CD4-positive, alpha-beta memory T cell (primary cell): ENCODE results near the gene SLC39A11. TPM values are rescaled to one million over a fixed set of nuclear protein-coding genes. Genes with fewer than 3 reads are reported as not detected.

Experiments
- CTCF ChIA-PET: fragments of 350-600 bp; sonication (Branson Sonifier 250); formaldehyde crosslinking; loops from one replicate; lab custom pipeline; 2021; ENCODE audit warnings: inconsistent platforms; ENCODE audit not compliant: partially characterized antibody; lab: Charles Lee
- POLR2A ChIA-PET: fragments of 350-600 bp; sonication (Branson Sonifier 250); formaldehyde crosslinking; loops from one replicate; lab custom pipeline; 2021; ENCODE audit not compliant: partially characterized antibody; lab: Charles Lee
- DNase-seq, 5 donors: peaks; one replicate each; pipeline versions ENCODE4 v3.0.0 to v3.0.0-alpha.2; 2020 to 2022; ENCODE audit warnings: mixed read lengths in 1 of 5
- H3K27ac ChIP-seq: one replicate; pipeline ENCODE4 v1.7.0; 2013; ENCODE audit warnings: low read depth, low read length
- H3K27me3 ChIP-seq: 2 replicates; pipeline ENCODE4 v1.7.0; 2013; ENCODE audit warnings: mild to moderate bottlenecking, low read length, moderate library complexity; ENCODE audit not compliant: insufficient read depth
- H3K36me3 ChIP-seq: 2 replicates; pipeline ENCODE4 v1.7.0; 2013; ENCODE audit warnings: mild to moderate bottlenecking, low read length, moderate library complexity; ENCODE audit not compliant: insufficient read depth
- H3K4me1 ChIP-seq: 2 replicates; pipeline ENCODE4 v1.7.0; 2013; ENCODE audit warnings: mild to moderate bottlenecking, low read length, moderate library complexity; ENCODE audit not compliant: insufficient read depth
- H3K4me3 ChIP-seq, 2 donors: one replicate each; pipeline ENCODE4 v1.7.0; 2013; ENCODE audit warnings: low read length in 2 of 2, mild to moderate bottlenecking in 1 of 2
- H3K9me3 ChIP-seq, 2 donors: one replicate each; pipeline ENCODE4 v1.7.0; 2013; ENCODE audit warnings: low read length in 2 of 2, control low read depth in 1 of 2; ENCODE audit not compliant: control insufficient read depth in 1 of 2
- H3K27ac Mint-ChIP-seq, 7 donors: one replicate each; pipeline ENCODE4 v1.8.0; 2020 to 2021; ENCODE audit warnings: mixed read lengths in 7 of 7, mild to moderate bottlenecking in 6 of 7, inconsistent platforms in 3 of 7, moderate library complexity in 3 of 7
- H3K27me3 Mint-ChIP-seq, 2 donors: one replicate each; pipeline ENCODE4 v1.8.0; 2020 to 2021; ENCODE audit warnings: mixed read lengths in 2 of 2
- H3K36me3 Mint-ChIP-seq, 2 donors: one replicate each; pipeline ENCODE4 v1.8.0; 2020 to 2021; ENCODE audit warnings: mixed read lengths in 2 of 2, inconsistent platforms in 1 of 2, mild to moderate bottlenecking in 1 of 2
- H3K4me1 Mint-ChIP-seq, 4 donors: one replicate each; pipeline ENCODE4 v1.8.0; 2020 to 2021; ENCODE audit warnings: mixed read lengths in 4 of 4, mild to moderate bottlenecking in 1 of 4
- H3K4me3 Mint-ChIP-seq, 8 donors: one replicate each; pipeline ENCODE4 v1.8.0; 2020 to 2021; ENCODE audit warnings: mixed read lengths in 8 of 8, mild to moderate bottlenecking in 7 of 8, moderate library complexity in 6 of 8, inconsistent platforms in 3 of 8
- H3K9me3 Mint-ChIP-seq, 8 donors: one replicate each; pipeline ENCODE4 v1.8.0; 2020 to 2021; ENCODE audit warnings: mixed read lengths in 8 of 8, mild to moderate bottlenecking in 5 of 8, inconsistent platforms in 3 of 8, moderate library complexity in 1 of 8
- intact Hi-C: fragments of 100-400 bp; cut with micrococcal nuclease; formaldehyde crosslinking; loops from one replicate; pipeline ENCODE4 v1.15.1; 2023
- polyA plus RNA-seq, 2 donors: library from polyadenylated mRNA; unstranded; fragments of 300-500 nt; fragmentation: Illumina TruSeq; gene quantifications; one replicate each; pipeline ENCODE4 v1.2.3, GENCODE V29; 2021
- total RNA-seq, 2 experiments: library from RNA; stranded (reverse); gene quantifications; one replicate each; pipeline ENCODE4 v1.2.3, GENCODE V29; 2021

Gene SLC39A11
- total and polyA plus RNA-seq, 4 experiments from 2014 or later, result 15.9 to 23.7 (median 20.4) TPM

DNA sequence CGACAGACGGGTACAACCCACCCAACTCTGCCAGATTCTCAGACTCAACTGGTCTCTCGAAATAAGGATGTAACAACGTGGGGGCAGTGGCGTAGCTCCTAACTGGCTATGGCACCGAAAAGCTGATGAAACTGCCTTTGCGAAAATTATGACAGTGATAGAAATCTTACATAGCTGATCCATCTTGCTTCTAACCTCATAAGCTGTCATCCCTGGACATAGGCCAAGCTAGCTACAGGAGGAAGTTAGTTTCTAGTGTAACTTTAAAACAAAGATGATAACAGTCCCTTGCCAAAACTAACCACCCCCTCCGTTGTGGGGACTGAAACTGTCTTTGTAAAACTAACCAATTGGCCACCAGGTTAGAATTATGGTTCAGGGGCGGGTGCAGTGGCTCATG, 220.1 kb downstream of the SLC39A11 start:
- Histone ChIP-seq H3K27me3 (no peaks in the 10 kb centered on the region), H3K27ac (no peak overlapping the region), H3K36me3 (no peaks in the 10 kb centered on the region), H3K9me3 (peaks cover 0 to 11% of the 10 kb centered on the region in 2 donors), H3K4me1 (no peaks in the 10 kb centered on the region), H3K4me3 (no peak overlapping the region)
- no peak for DNase-seq
- Mint-ChIP-seq H3K36me3 (peaks cover 24 to 49% of the 10 kb centered on the region in 2 donors), H3K27ac (no peak overlapping the region), H3K9me3 (peaks cover 0 to 23% (median 16%) of the 10 kb centered on the region in 8 donors), H3K4me1 (peaks cover 0 to 3% (median 0%) of the 10 kb centered on the region in 4 donors), H3K27me3 (no peaks in the 10 kb centered on the region), H3K4me3 (no peak overlapping the region)
- intact Hi-C loops, result no loop called here
- ChIA-PET POLR2A (no interaction called here), CTCF (interaction anchor here (0.8 kb wide), 1 partner anchor 10 kb away, joined by 3 read pairs; no protein-coding TSS in a partner anchor)

DNA sequence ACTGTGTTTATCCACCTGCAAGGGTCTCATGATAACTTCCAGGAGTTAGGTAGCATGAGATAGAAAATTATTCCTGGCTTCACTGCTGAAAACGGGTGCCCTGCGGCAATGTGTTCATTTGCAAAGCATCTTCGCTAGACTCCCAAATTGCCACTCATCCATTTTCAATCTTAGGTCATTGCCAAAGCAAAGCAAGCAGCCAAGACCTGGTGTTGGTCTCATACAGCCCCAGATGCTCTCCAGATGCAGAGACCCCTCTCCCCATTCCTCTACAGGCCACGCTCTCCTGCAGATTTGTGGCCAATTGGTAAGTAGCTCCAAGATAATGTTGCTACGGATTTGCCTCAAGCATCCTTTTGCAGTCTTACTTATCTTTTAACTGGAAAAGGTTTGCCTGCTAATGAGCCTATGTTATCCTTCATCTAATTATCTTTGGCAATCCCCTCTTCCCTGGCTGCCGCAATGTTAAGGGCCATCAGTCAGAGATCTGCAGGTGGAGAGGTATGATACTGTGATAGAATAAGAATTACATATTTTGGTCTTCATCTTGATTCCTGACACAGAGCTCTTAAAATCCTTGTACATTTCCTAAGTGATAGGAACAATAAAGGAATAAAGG, 222.0 kb downstream of the SLC39A11 start:
- intact Hi-C loops, result no loop called here
- H3K36me3 Mint-ChIP-seq, result peaks cover 9 to 36% of the 10 kb centered on the region in 2 donors
- no peaks in the 10 kb centered on the region for H3K4me1 ChIP-seq
- H3K4me3 Mint-ChIP-seq, result no peak overlapping the region
- H3K27me3 Mint-ChIP-seq, result no peaks in the 10 kb centered on the region
- no peak overlapping the region for H3K27ac ChIP-seq
- H3K27me3 ChIP-seq, result no peaks in the 10 kb centered on the region
- no peaks in the 10 kb centered on the region for H3K9me3 ChIP-seq
- ChIA-PET POLR2A (no interaction called here), CTCF (no interaction called here)
- no peak overlapping the region for H3K27ac Mint-ChIP-seq
- H3K36me3 ChIP-seq, result no peaks in the 10 kb centered on the region
- H3K4me3 ChIP-seq, result no peak overlapping the region
- peaks cover 0 to 4% (median 1%) of the 10 kb centered on the region in 8 donors for H3K9me3 Mint-ChIP-seq
- no peak for DNase-seq
- peaks cover 0 to 3% (median 0%) of the 10 kb centered on the region in 4 donors for H3K4me1 Mint-ChIP-seq

DNA sequence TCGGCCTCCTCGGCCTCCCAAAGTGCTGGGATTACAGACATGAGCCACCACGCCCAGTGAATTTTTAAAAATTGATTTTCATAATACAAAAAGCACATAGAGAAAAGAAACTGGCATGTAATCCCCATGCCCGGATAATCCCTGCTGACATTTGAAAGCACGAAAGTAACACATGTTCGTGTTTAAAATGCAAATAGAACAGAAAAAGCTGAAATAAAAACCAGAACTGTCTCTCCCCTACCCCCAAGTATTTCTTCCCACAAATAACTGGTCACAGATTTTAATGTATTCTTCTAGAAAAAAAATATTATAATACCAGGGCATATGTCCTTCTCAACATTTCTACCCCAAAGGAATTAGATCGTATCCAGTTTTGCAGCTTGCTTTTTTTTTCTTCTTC, 222.9 kb downstream of the SLC39A11 start:
- H3K36me3 ChIP-seq, result no peaks in the 10 kb centered on the region
- Mint-ChIP-seq H3K4me1 (peaks cover 0 to under 1% (median 0%) of the 10 kb centered on the region in 4 donors), H3K9me3 (peaks cover 0 to 2% (median 0%) of the 10 kb centered on the region in 8 donors), H3K27me3 (no peaks in the 10 kb centered on the region), H3K27ac (no peak overlapping the region), H3K36me3 (peaks cover 7 to 30% of the 10 kb centered on the region in 2 donors), H3K4me3 (no peak overlapping the region)
- H3K4me3 ChIP-seq, result no peak overlapping the region
- no peaks in the 10 kb centered on the region for H3K27me3 ChIP-seq
- H3K9me3 ChIP-seq, result no peaks in the 10 kb centered on the region
- no peak overlapping the region for H3K27ac ChIP-seq
- ChIA-PET CTCF (no interaction called here), POLR2A (no interaction called here)
- intact Hi-C loops, result no loop called here
- no peak for DNase-seq
- no peaks in the 10 kb centered on the region for H3K4me1 ChIP-seq

DNA sequence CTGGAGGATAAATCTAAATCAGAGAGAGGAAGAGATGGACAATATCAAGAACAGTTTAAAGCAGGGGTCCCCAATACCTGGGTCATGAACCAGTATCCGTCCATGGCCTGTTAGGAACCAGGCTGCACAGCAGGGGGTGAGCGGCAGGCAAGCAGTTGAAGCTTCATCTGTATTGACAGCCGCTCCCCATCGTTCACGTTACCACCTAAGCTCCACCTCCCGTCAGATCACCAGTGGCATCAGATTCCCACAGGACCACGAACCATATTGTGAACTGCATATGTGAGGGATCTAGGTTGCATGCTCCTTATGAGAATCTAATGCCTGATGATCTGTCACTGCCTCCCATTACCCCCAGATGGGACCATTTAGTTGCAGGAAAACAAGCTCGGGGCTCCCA, 226.5 kb downstream of the SLC39A11 start:
- H3K9me3 Mint-ChIP-seq, result no peaks in the 10 kb centered on the region
- H3K4me1 ChIP-seq, result no peaks in the 10 kb centered on the region
- no peak overlapping the region for H3K4me3 ChIP-seq
- no peak overlapping the region for H3K27ac ChIP-seq
- no peaks in the 10 kb centered on the region for H3K27me3 ChIP-seq
- peaks cover 0 to 2% (median 0%) of the 10 kb centered on the region in 4 donors for H3K4me1 Mint-ChIP-seq
- no peaks in the 10 kb centered on the region for H3K36me3 ChIP-seq
- CTCF ChIA-PET, result interaction anchor here (0.7 kb wide), 1 partner anchor 57 kb away, joined by 4 read pairs; no protein-coding TSS in a partner anchor
- H3K9me3 ChIP-seq, result no peaks in the 10 kb centered on the region
- POLR2A ChIA-PET, result no interaction called here
- no peaks in the 10 kb centered on the region for H3K27me3 Mint-ChIP-seq
- H3K4me3 Mint-ChIP-seq, result no peak overlapping the region
- DNase-seq, result no peak
- intact Hi-C loops, result no loop called here
- no peak overlapping the region for H3K27ac Mint-ChIP-seq
- peaks cover 3 to 13% of the 10 kb centered on the region in 2 donors for H3K36me3 Mint-ChIP-seq

DNA sequence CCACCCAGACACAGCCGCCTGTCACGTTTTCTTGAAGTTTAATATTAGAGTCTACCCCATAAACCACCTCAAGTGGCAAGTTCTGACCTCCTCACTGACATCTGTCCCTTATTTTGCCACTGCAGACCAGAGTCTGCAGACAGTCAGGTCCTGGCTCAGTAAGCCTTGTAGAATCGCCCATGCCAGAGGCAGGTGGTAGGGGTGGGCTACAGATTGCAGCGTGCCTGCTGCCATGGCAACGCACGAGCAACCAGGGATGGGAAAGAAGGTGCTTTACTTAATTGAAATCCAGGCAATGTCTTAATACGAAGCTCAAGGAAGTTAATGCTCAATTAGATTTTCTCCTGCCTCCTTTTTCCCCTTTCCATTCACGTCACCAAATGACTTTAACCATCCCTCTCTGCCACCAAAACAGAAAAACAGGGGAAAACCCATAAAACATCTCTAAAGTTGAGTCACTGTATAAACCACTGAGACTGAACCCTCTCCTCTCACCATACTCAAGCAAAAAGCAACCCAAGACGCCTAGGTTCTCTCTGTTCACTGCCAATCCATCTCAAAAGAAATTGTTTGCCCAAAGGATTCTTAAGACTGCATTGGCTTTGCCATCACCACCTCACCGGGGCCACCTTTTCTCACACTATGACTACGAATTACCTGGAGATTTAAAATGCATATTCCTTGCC, 228.8 kb downstream of the SLC39A11 start:
- peaks cover 3 to 17% of the 10 kb centered on the region in 2 donors for H3K36me3 Mint-ChIP-seq
- no peaks in the 10 kb centered on the region for H3K4me1 ChIP-seq
- DNase-seq, result no peak
- intact Hi-C loops, result no loop called here
- no peaks in the 10 kb centered on the region for H3K27me3 Mint-ChIP-seq
- H3K9me3 ChIP-seq, result no peaks in the 10 kb centered on the region
- H3K36me3 ChIP-seq, result no peaks in the 10 kb centered on the region
- no peak overlapping the region for H3K27ac Mint-ChIP-seq
- H3K27ac ChIP-seq, result no peak overlapping the region
- ChIA-PET CTCF (no interaction called here), POLR2A (no interaction called here)
- H3K4me3 Mint-ChIP-seq, result no peak overlapping the region
- H3K9me3 Mint-ChIP-seq, result no peaks in the 10 kb centered on the region
- peaks cover 0 to 2% (median 0%) of the 10 kb centered on the region in 4 donors for H3K4me1 Mint-ChIP-seq
- no peak overlapping the region for H3K4me3 ChIP-seq
- H3K27me3 ChIP-seq, result no peaks in the 10 kb centered on the region

DNA sequence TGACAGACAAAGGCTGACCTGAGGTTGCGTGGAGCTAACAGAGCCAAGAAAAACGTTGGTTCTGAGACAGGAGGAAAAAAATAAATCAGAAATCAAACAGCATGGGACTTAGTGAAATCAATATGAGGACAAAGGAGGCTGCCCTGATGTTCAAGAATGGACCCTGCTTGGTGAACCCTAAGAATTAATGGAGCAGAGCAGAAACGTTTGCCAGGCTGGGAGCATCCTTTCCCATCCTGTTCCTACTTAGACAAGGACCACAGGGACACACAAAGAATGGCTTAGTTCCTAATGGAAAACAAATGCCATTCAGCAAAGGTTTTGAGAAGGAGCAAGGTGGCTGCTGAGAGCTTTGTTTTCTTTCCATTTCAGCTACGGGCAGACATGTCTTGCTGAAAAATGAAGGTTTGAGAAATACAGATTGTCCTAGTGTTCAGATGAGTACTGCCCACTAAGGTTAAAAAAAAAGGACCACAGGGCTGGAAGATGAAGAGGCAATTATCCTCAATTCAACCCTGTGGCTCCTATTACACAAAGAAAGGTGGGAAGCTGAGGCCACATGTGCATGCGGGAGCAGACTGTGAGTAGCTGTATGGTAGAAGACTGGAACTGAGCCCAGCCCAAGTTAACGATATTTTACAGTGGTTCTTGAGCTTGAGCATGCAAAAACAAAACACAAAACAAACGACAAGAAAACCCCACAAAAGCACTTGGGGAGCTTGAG, 230.1 kb downstream of the SLC39A11 start:
- Histone ChIP-seq H3K27ac (no peak overlapping the region), H3K36me3 (no peaks in the 10 kb centered on the region), H3K4me3 (no peak overlapping the region), H3K9me3 (no peaks in the 10 kb centered on the region), H3K27me3 (no peaks in the 10 kb centered on the region), H3K4me1 (no peaks in the 10 kb centered on the region)
- peaks cover 3 to 17% of the 10 kb centered on the region in 2 donors for H3K36me3 Mint-ChIP-seq
- no peak overlapping the region for H3K4me3 Mint-ChIP-seq
- no peak overlapping the region for H3K27ac Mint-ChIP-seq
- H3K4me1 Mint-ChIP-seq, result peaks cover 0 to 2% (median 0%) of the 10 kb centered on the region in 4 donors
- intact Hi-C loops, result no loop called here
- POLR2A ChIA-PET, result no interaction called here
- peaks cover 0 to 2% (median 0%) of the 10 kb centered on the region in 8 donors for H3K9me3 Mint-ChIP-seq
- DNase-seq, result no peak
- no peaks in the 10 kb centered on the region for H3K27me3 Mint-ChIP-seq
- CTCF ChIA-PET, result interaction anchor here (0.7 kb wide), 1 partner anchor 48 kb away, joined by 3 read pairs; no protein-coding TSS in a partner anchor

DNA sequence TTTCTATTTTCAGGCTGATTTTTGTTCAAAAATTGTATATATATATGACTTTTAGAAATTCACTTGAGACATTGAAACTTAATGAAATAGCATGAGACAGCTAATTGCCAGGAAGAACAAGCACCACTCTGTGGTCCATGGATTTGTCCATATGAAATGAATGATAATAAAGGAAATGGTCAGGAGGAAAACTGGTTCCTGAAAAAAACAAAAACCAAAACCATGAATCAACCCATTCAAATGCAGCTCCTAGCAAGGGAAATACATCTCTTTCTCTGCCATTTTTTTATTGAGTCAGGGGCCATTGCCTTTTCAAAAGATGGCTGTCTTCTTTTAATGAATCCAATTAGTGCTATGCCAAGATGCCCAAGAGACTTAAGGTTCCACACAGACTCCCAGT, 230.7 kb downstream of the SLC39A11 start:
- Mint-ChIP-seq H3K4me3 (no peak overlapping the region), H3K27ac (no peak overlapping the region), H3K4me1 (peaks cover 0 to 2% (median 0%) of the 10 kb centered on the region in 4 donors), H3K27me3 (no peaks in the 10 kb centered on the region), H3K9me3 (peaks cover 0 to 2% (median 0%) of the 10 kb centered on the region in 8 donors), H3K36me3 (peaks cover 3 to 16% of the 10 kb centered on the region in 2 donors)
- intact Hi-C loops, result no loop called here
- ChIA-PET POLR2A (no interaction called here), CTCF (interaction anchor here (0.7 kb wide), 1 partner anchor 48 kb away, joined by 3 read pairs; no protein-coding TSS in a partner anchor)
- Histone ChIP-seq H3K27me3 (no peaks in the 10 kb centered on the region), H3K36me3 (no peaks in the 10 kb centered on the region), H3K27ac (no peak overlapping the region), H3K9me3 (no peaks in the 10 kb centered on the region), H3K4me1 (no peaks in the 10 kb centered on the region), H3K4me3 (no peak overlapping the region)
- DNase-seq, result no peak
